ENCODE results near the gene SHQ1.

- TF ChIP-seq CTCF (IDR thresholded peaks at IDR 0.05 in 2 of 3, conservative IDR thresholded peaks at IDR 0.05 in 1 of 3; ENCODE audit: borderline replicate concordance in 1 of 3, insufficient read depth in 1 of 3, low read depth in 2 of 3, low read length in 2 of 3) (no peak), EGR1 (IDR thresholded peaks at IDR 0.05; ENCODE audit: low read depth) (no peak), MAX (IDR thresholded peaks at IDR 0.05) (no peak), POLR2A (IDR thresholded peaks at IDR 0.05; ENCODE audit: borderline replicate concordance, extremely low read depth, insufficient read depth, insufficient read length) (no peak), REST (IDR thresholded peaks at IDR 0.05; ENCODE audit: low read depth) (no peak), EZH2phosphoT487 (IDR thresholded peaks at IDR 0.05; ENCODE audit: borderline replicate concordance) (no peak), YY1 (IDR thresholded peaks at IDR 0.05; ENCODE audit: extremely low read depth, insufficient replicate concordance, low read depth, low read length) (no peak)
These were observed 108.4 kb downstream of the SHQ1 start for GRCh38 chr3:72739531-72740466.

Data from HCT116 (cell line).